GM19240 (cell line): ENCODE data around the gene RBM48.
A peak's percentile ranks its signal among the peaks of the same experiment; 100 is the strongest.
"Not testable (repeated sequence)": the region's sequence is repeated elsewhere in the genome, so short reads cannot be mapped to it uniquely, and the experiment has no call there.

Experiments used
- DNase-seq: peaks from one replicate; pipeline ENCODE4 v3.0.0; 2011; ENCODE audit warnings: low spot score; ENCODE audit not compliant: insufficient read length

Gene RBM48

DNA sequence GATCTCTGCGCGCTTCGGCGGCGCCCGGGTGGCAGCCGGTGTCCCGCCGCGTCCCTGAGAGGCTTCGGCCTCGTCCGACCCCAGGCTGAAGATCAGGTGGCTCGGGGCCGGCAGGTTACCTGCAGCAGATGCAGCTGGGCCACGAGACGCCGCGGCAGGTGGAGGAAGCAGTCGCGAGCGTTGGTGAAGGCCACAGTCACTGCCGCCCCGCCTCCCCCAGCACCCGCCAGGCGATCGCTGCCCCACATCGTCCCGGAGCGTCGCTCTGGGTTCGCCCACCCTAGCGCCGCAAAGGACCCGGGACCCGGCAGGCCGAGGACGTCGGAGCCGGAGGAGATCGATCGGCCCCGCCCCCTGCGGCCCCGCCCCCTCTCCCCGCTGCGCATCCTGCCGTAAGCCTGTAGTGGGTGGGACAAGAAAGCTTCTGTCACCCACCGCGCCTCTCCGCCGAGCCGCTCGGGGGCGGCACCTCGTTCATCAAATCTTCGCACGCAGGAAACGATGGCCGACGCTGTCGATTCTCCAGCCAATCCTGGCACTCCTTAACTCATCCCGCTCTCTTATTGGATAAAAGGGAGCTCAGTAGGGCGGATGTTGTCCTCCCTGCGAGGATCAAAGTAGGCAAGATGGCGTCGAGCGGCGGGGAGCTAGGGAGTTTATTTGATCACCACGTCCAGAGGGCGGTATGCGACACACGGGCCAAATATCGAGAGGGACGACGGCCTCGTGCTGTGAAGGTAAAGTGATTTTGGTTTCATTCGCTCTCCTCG, at the start of gene RBM48, which contains the start of gene PEX1:
Gene RBM48 (plus strand): TSS at position 608 of the 770 bp plus-strand sequence. CDS start 19 bp downstream, at position 627.
Gene PEX1 (minus strand): TSS at position 333 of the 770 bp plus-strand sequence. CDS start 85 bp downstream, at position 248.
- DNase-seq: peak; percentile 78

DNA sequence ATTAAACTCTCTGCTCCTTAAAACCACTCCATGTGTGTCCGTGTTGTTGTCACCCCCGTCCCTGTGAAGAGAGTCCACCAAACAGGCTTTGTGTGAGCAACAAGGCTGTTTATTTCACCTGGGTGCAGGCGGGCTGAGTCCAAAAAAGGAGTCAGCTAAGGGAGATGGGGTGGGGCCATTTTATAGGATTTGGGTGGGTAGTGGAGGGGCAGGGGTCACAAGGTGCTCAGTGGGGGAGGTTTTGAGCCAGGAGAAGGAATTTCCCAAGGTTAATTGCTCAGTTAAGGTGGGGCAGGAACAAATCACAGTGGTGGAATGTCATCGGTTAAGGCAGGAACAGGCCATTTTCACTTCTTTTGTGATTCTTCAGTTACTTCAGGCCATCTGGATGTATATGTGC, 49.4 kb upstream of the RBM48 start:
- not testable (repeated sequence) for DNase-seq

DNA sequence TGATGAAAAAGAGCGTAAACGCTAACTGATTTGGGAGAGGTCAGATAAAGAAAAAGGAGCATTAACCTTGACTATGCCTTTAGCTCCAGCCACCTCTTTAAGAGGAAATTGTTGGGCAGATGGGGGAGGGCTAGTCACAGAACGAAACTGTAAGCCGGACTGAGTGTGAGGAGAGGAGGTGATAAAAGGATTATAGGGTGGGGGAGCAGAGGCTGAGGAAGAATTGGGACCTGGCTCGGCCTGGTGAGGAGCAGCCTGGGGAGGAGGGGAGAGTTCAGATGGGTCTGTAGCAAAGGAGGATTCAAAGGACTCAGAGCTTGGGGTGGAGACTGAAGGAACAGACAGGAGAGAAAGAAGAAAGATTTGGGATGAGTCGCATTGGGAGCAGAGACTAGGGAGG, 45.0 kb upstream of the RBM48 start:
- not testable (repeated sequence) for DNase-seq

DNA sequence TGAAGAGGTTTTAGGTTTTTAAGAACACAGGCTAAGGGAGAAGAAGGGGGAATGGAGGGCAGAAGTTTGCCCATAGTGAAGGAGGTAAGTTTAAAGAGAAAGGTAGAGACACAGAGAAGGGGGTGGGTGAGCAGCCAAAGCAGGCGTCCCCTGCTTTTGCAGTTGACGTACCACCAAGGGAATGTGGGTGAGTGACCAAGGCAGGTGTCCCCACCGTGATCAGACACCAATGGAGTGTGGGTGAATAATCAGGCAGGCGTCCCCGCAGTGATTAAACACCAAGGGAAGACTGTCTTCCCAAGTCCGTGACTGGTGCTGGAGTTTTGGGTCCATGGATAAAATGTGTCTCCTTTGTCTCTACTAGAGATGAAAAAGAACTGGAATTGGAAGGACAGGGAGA, 44.4 kb upstream of the RBM48 start:
- DNase-seq: not testable (repeated sequence)

DNA sequence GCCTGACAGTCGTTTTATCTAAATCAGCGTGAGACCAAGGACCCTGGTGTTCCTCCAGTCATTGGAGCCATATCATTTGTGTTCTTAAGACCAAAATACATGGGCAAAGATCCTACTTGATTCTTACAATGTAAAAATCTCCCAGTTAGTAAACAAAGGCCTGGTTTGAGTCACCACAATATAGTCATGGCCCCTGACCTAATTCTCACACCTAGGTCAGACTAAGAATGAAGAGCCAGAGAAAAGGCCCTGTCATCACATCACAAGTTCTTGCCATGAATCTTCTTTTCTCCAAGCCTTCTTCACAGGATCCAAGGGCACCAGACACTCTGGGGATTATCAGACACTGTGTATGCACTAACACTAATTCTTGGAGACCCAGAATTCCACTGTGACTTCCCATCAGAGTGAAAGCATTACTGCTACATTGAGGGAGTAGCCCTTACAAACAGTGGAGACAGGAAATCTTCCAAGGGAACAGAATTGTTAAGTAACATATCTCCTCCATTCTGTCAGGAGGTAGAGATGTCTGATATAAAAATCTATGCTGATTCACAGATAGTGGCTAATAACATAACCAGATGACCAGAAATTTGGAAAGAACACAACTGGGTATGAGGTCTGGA, 43.2 kb upstream of the RBM48 start:
- no peak for DNase-seq

DNA sequence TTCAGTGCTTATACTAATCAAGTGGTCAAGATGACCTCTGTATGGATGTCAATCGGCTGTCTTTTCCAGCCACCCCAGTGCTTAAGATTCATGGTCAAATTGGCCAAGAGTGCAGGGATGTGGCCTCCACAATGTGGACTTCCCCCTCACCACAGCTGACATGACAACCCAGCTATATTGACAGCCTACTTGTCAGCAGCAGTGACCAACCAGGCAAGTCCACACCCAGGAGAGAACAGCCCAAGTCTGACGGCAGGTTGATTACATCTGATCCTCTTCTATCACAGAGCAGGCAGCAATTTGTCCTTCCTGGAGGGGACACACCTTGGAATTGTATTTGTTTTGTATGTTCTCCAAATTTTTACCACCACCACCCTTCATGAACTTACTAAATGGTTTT, 42.6 kb upstream of the RBM48 start:
- DNase-seq: no peak

DNA sequence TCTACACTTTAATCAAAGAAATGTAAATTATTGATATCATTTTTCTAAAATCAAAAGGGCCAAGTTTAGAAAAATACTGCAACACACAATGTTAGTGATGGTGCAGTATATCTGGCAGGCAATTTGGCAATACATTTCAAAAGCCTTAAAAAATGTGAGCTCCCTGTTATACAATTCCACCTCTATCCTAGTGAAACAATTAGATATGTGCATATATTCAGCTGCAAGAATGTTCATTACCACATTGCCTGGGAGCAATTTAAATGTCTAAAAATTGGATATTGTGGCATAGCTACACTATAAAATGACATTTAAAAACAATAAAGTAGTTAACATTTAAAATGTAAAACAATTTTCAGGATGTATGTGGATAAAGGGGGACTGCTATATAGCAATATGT, 40.8 kb upstream of the RBM48 start:
- no peak for DNase-seq

DNA sequence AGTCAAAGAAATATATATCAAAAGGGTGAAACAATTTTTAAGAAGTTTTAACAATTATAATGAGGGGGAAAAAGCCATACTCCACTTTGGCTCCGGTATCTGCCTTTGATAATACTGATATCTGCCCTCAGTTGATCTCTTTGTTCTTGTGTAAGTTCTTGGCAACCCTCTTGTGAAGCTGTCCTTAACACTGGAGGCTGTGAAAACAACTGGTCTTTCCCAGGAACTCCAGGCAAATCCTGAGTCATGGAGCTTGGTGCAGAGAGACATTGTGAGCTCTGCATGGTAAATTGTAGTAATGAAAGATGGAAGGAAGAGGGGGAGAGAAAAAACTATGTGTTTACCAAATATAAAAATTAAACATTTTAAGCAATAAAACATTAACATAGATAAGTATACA, 39.0 kb upstream of the RBM48 start:
- DNase-seq: no peak

DNA sequence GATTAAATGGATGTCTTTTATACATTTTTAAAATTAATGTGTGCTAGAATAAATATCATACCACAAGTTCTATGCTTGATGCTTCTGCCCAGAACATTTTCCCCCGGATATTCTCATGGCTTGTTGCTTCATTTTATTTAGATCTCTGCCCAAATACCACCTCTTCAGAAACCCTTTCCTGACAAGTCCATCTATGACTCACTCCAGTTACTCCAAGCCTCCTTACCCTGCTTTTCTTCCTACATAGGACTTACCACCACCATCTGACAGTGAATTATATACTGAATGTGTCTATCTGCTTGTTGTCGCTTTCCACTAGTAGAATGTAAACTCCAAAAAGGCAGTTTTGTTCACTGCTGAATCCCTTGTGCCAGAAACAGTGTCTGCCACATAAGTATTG, 31.7 kb upstream of the RBM48 start:
- DNase-seq: no peak

DNA sequence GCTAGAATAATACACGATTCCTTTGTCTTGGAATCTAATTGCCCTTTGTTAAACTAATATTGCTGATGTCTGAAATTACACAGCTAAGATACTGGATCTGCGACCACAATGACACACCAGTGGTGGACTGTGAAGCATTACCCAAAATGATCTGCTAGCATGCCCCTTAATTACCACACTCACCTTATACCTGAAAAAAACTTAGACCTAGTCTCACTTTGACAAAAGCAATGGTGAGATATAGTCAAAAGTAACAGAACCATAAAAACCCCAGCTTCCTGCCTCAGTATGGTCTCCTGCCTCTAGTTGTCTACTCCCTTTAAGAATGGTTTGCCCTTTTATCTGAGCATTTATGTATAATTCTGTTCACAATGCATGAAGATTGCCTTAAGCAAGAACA, 30.0 kb upstream of the RBM48 start:
- no peak for DNase-seq

DNA sequence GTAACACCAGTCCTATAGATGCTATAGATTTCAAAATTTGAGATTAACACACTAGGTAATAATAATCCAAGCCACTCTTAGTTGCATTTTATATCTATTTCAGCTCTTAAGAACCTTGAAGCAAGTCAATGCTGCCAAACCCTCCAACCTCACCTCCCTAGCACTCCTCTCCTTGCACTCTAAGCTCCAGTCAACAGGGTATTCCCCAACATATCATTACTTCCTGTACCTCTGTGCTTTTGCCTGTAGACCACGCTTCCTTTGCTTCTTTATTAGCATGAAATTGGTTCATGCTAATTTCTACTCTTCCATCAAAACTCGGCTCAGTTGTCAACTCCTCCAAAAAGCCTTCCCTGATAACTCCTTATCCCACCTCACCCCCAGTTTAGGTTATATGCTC, 24.8 kb upstream of the RBM48 start:
- DNase-seq: no peak

DNA sequence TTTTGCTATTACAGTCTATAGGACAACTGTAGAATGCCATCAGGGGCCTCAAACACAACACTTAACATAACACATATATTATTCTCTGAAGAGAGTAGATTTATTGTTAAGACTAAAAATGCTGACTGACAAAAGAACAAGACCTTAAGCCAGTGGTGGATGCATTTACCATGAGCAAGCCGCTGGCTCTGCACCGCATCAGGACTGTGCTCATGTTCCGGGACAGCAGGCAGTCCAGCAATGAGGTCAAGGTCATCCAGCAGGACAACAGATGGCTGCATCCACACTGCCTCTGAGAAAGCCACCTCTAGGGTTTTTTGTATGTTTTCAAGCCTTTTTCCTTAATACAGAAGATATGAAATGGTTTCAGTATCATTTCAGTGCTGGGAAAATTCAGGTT, 24.0 kb upstream of the RBM48 start:
- DNase-seq: no peak

DNA sequence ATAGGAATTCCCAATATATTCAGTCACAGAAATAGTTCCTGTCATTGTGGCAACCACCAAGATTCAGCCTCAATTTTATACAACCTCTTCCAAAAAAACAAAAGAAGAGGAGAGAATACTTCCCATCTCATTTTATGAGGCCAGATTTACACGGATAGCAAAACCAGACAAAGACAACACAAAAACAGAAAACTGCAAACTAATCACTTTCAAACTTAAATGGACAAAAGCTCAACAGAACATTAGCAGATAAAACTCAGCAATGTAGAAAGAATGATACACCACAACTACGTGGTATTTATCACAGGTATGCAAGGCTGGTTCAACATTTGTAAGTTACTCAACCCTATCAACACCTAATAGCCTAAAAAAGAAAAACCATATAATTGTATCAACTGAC, 22.2 kb upstream of the RBM48 start:
- DNase-seq: no peak

DNA sequence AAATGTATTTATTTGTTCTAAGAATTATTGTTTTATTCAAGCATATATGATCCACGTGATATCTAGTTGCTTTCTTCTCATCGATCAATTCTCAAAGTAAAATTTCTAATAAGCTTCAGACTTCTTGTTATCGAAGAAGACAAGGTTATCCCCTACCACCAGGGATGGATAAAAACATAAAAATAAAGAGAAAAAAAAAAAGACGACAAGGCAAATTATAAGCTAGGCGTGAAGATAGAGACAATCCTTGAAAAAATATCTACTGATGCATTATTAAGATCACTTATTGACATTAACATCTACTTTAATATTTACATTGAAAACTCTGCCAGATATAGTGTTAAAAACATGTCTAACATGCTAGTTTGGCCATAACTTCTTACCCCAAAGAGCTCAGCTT, 19.6 kb upstream of the RBM48 start:
- no peak for DNase-seq

DNA sequence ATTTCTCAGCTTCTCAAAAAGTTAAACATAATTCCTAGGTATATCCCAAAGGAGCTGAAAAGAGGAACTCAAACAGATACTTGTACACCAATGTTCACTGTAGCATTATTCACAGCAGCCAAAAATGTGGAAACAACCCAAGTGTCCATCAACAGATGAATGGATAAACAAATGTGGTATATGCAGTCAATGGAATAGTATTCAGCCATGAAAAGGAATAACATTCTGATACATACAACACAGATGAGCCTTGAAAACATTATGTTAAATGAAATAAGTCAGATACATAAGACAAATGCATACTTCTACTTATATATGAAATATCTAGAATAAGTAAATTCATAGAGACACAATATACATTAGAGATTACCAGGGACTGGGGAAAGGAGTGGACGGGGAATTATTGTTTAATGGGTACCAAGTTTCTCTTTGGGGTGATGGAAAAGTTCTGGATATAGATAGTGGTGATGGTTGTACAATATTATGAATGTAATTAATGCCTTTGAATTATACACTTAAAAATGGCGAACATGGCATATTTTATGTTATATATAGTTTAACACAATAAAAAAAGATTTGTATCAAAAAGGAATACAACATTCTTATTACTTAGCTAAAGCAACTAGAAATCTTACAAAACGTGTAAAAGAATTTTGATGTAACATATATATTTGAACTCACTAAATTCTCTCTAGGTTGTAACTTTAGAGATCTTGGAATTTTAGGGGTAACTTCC, 15.3 kb upstream of the RBM48 start:
- no peak for DNase-seq

DNA sequence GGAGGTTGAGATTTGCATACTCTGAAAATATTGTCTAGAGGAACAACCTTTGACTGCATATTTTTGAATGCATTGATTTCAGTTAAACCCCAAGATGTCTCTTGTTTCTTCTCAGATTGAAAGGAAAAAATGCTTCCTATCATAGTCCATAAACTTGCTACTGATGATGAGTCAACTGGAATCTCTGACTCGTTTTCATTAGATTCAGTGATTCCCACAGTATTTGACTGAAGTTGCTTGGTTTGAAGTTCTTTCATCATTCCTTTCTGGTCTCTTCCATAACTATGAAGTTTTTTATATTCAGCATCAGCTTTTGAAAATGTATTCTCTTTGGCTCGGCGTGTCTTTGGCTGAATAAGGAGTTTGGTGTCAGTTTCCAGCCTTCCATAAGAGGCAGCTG, 11.0 kb upstream of the RBM48 start:
- no peak for DNase-seq

DNA sequence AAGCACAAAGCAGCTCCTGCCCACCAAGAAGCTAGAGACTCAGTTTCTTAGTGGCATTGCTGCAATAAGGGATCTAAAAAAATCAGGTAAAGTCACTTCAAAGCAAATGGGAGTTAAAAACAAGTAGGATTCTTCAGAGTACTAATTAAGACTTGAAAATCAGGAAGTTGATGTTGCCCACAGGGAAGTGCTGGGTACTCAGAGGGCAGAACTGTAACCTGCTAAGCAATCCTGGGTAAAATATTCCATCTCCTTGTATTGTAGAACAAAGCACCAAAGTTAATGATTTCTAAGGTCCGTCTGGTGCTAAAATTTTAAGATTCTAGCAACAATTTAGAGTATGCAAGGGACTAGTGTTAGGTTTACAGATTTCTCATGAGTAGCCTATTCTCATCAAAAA, 8.6 kb upstream of the RBM48 start:
- DNase-seq: no peak

DNA sequence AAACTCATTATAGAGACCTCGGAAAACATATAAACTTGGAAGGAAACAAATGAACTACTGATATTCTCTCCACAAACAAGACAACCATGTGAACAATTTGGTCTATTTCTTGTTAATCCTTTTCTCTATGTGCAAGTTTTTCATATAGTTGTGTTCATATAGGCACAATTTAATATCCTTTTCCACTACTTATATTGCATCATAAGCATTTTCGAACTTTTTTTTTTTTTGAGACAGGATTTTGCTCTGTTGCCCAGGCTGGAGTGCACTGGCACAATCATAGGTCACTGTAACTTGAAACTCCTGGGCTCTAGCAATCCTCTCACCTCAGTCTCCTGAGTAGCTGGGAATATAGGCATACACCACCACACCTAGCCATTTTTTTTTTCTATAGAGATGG, 5.5 kb upstream of the RBM48 start:
- DNase-seq: no peak

DNA sequence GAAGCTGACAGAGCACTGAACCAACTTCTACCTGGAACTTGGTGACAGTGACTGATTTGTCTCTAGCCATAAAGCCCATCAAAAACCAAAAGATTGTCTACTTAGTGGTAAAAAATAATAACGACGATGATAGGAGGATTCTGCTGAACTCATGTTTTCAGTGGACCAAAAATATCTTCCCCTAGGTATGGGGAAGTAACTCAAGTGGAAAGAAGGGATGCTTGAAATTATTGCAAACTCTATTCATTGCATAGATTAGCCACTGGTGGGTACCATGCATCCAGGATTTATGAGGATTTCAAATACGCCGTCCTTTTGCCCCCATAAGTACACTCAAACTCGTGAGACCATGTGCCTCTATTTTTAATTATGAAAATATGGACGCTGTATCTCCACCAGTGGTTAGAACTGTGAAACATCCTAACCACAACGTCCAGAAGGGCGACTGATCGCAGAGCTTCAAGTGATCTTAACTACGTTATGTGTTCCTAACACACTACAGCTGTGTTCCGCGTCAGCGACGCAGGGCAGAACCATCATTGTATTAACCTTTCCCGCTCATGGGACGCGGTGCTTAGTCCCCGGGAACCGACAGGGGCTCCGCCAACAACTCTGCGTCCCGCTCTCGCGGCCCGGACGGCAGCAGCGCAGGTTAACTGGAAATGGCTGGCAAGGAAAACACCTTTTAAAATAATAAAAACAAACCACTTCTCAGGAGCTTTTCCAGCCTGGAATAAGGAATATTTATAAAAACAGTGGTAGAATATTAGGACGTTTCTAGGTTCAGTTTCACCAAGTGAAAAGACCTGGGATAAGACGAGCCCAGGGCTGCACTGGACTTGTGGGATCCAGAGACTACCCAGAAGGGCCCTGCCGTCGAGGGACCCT, 1.1 kb upstream of the RBM48 start:
- DNase-seq: no peak

DNA sequence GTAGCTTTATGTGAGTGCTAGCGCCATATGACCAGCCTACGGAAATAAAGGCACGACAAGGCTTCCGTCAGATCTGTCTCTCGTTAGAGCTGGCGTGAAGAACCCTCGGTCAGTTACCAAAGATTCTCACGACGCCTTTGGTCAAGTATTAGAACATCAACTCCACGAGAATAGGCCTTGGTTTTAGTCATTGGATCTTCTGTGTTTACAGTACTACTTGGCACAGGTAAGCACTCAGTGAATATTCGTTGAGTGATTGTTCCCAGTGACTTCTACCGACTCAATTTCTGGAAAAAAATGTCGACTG, 316 bp downstream of the RBM48 start:
- no peak for DNase-seq

DNA sequence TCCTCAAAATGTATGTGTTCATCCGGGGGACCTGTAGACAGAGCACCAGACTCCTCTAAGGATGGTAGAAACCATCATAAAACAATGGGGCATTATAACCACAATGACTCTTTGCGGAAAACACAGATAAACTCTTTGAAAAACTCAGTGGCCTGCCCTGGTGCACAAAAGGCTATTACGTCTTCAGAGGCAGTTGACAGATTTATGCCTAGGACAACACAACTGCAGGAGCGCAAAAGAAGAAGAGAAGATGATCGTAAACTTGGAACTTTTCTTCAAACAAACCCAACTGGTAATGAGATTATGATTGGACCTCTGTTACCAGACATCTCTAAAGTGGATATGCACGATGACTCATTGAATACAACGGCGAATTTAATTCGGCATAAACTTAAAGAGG, 6.0 kb downstream of the RBM48 start:
- no peak for DNase-seq

DNA sequence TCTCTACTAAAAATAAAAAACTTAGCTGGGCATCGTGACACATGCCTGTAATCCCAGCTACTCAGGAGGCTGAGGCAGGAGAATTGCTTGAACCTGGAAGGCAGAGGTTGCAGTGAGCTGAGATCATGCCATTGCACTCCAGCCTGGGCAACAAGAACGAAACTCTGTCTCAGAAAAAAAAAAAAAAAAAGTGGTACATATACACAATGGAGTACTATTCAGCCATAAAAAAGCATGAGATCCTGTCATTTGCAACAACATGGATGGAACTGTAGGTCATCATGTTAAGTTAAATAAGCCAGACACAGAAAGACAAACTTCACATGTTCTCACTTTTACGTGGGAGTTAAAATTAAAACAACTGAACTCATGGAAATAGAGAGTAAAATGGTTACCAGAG, 14.9 kb downstream of the RBM48 start:
- DNase-seq: not testable (repeated sequence)
